HCT116 (cell line): Measurements from ENCODE around the gene FAXDC2. TPM values are rescaled to one million over a fixed set of nuclear protein-coding genes. Genes with fewer than 3 reads are reported as not detected.

ENCODE experiments used
- ATAC-seq: fragments of 200-7000 bp; cut with Tn5 transposase; 2 replicates; pipeline ENCODE4 v1.9.1; 2020; ENCODE audit warnings: mild to moderate bottlenecking, moderate library complexity
- BruUV-seq: library from RNA; stranded (reverse); fragments of 400-500 nt; replicated peaks from 2 replicates; lab custom pipeline; 2021; lab: Mats Ljungman, UMichigan
- CTCF ChIA-PET: fragments of 300-600 bp; sonication (Branson Sonifier 250); formaldehyde crosslinking; loops from one replicate; lab custom pipeline; 2021; ENCODE audit warnings: antibody characterized with exemption; lab: Charles Lee
- POLR2A ChIA-PET: fragments of 300-600, 350-600 bp; sonication (Branson Sonifier 250); formaldehyde crosslinking; loops from one replicate; lab custom pipeline; 2021; ENCODE audit warnings: antibody characterized with exemption; lab: Charles Lee
- RAD21 ChIA-PET, 2 experiments: fragments of 300-600 bp; sonication (Branson Sonifier 250); formaldehyde crosslinking; loops; one replicate each; lab custom pipeline; 2023; ENCODE audit warnings: low total read pairs in 2 of 2; ENCODE audit not compliant: uncharacterized antibody in 2 of 2, unreplicated experiment in 2 of 2, low non-redundant PET in 1 of 2; lab: Charles Lee
- DNase-seq: peaks from one replicate; pipeline ENCODE4 v3.0.0-alpha.2; 2010; ENCODE audit warnings: low read depth, low spot score
- H2AFZ ChIP-seq: fragments of 200-600 bp; shearing (Covaris generic), sonication (generic); 2 replicates; pipeline ENCODE4 v1.6.1; 2017; ENCODE audit warnings: low read depth, mixed run types, mixed read lengths, antibody characterized with exemption, low read length; ENCODE audit not compliant: poor library complexity, severe bottlenecking
- H3K27ac ChIP-seq: 2 replicates; pipeline ENCODE4 v1.5.1; 2012; ENCODE audit warnings: low read depth, low read length
- H3K27me3 ChIP-seq: fragments of 200-600 bp; sonication (generic); 2 replicates; pipeline ENCODE4 v1.6.1; 2016; ENCODE audit warnings: mixed run types, low read length, mixed read lengths; ENCODE audit not compliant: insufficient read depth
- H3K36me3 ChIP-seq, 2 experiments: fragments of 200-500 bp in 1 of 2; fragments of 200-600 bp in 1 of 2; sonication (Bioruptor generic) in 1 of 2; sonication (generic) in 1 of 2; 2 replicates each; pipeline versions ENCODE4 v1.5.1 to v1.6.1; 2014 to 2016; ENCODE audit warnings: low read length in 2 of 2, inconsistent platforms in 1 of 2, mixed read lengths in 1 of 2, mixed run types in 1 of 2; ENCODE audit not compliant: insufficient read depth in 2 of 2, control insufficient read depth in 1 of 2
- H3K4me1 ChIP-seq, 2 experiments: fragments of 200-600 bp in 1 of 2; sonication (generic) in 1 of 2; 2 replicates each; pipeline versions ENCODE4 v1.5.1 to v1.6.1; 2012 to 2017; ENCODE audit warnings: low read length in 2 of 2, inconsistent platforms in 1 of 2, mild to moderate bottlenecking in 1 of 2, mixed read lengths in 1 of 2, mixed run types in 1 of 2, moderate library complexity in 1 of 2; ENCODE audit not compliant: insufficient read depth in 2 of 2, control insufficient read depth in 1 of 2
- H3K4me2 ChIP-seq: fragments of 200-600 bp; sonication (generic); 2 replicates; pipeline ENCODE4 v1.6.1; 2017; ENCODE audit warnings: mixed run types, low read length, mixed read lengths
- H3K4me3 ChIP-seq, 2 experiments: fragments of 200-600 bp in 1 of 2; sonication (generic) in 1 of 2; replicated peaks in 1 of 2; 2 replicates each; pipeline ENCODE4 v1.5.1; 2011 to 2016; ENCODE audit warnings: low read length in 2 of 2, control low read depth in 1 of 2, low read depth in 1 of 2, mild to moderate bottlenecking in 1 of 2, mixed read lengths in 1 of 2, mixed run types in 1 of 2
- H3K79me2 ChIP-seq: fragments of 200-600 bp; sonication (generic); 2 replicates; pipeline ENCODE4 v1.6.1; 2017; ENCODE audit warnings: mild to moderate bottlenecking, mixed run types, low read length, moderate library complexity, mixed read lengths; ENCODE audit not compliant: insufficient read depth
- H3K9ac ChIP-seq: fragments of 200-600 bp; sonication (generic); 2 replicates; pipeline ENCODE4 v1.6.1; 2016; ENCODE audit warnings: low read length, mixed read lengths
- H3K9me2 ChIP-seq: fragments of 200-600 bp; sonication (generic), shearing (Covaris generic); 2 replicates; pipeline ENCODE4 v1.6.1; 2017; ENCODE audit warnings: mixed run types, mild to moderate bottlenecking, moderate library complexity; ENCODE audit not compliant: insufficient read depth
- H3K9me3 ChIP-seq, 2 experiments: fragments of 200-500 bp in 1 of 2; fragments of 200-600 bp in 1 of 2; sonication (Bioruptor generic) in 1 of 2; sonication (generic) in 1 of 2; 2 replicates each; pipeline ENCODE4 v1.6.1; 2014 to 2017; ENCODE audit warnings: low read length in 2 of 2, mixed read lengths in 2 of 2, inconsistent platforms in 1 of 2, low read depth in 1 of 2, mild to moderate bottlenecking in 1 of 2, mixed run types in 1 of 2, moderate library complexity in 1 of 2; ENCODE audit not compliant: control insufficient read depth in 1 of 2, insufficient read depth in 1 of 2
- H4K20me1 ChIP-seq: fragments of 200-600 bp; sonication (generic), shearing (Covaris generic); 2 replicates; pipeline ENCODE4 v1.6.1; 2017; ENCODE audit warnings: mixed run types, mild to moderate bottlenecking, moderate library complexity; ENCODE audit not compliant: insufficient read depth
- CBX3 ChIP-seq: IDR thresholded peaks from 2 replicates; pipeline ENCODE4 v1.6.1; 2012; ENCODE audit warnings: low read depth
- EZH2 ChIP-seq: fragments of 200-600 bp; sonication (generic); IDR thresholded peaks from 2 replicates; pipeline ENCODE4 v1.6.1; 2017; ENCODE audit warnings: antibody characterized with exemption, mixed run types
- FOSL1 ChIP-seq: IDR thresholded peaks from 2 replicates; pipeline ENCODE4 v1.6.1; 2012; ENCODE audit warnings: low read depth
- POLR2A ChIP-seq: IDR thresholded peaks from 2 replicates; pipeline ENCODE4 v1.7.0; 2011; ENCODE audit warnings: borderline replicate concordance; ENCODE audit not compliant: insufficient read depth, insufficient read length; ENCODE audit errors: extremely low read depth
- POLR2AphosphoS5 ChIP-seq: IDR thresholded peaks from 2 replicates; pipeline ENCODE4 v1.6.1; 2011; ENCODE audit warnings: mild to moderate bottlenecking, low read depth, low read length, moderate library complexity
- RAD21 ChIP-seq: IDR thresholded peaks from 2 replicates; pipeline ENCODE4 v1.6.1; 2012; ENCODE audit warnings: low read depth, mild to moderate bottlenecking
- TCF7L2 ChIP-seq: IDR thresholded peaks from 2 replicates; pipeline ENCODE4 v1.7.0; 2011; ENCODE audit warnings: borderline replicate concordance, inconsistent platforms; ENCODE audit not compliant: insufficient read depth, insufficient read length; ENCODE audit errors: extremely low read depth
- YY1 ChIP-seq: IDR thresholded peaks from 2 replicates; pipeline ENCODE4 v1.6.1; 2011; ENCODE audit warnings: low read length, low read depth, moderate library complexity, mild to moderate bottlenecking; ENCODE audit not compliant: insufficient replicate concordance; ENCODE audit errors: extremely low read depth
- intact Hi-C: fragments of 100-400 bp; cut with micrococcal nuclease; formaldehyde crosslinking; loops from 2 replicates; pipeline ENCODE4 v1.10.0; 2022
- total RNA-seq: library from RNA; stranded (reverse); gene quantifications from one replicate; pipeline ENCODE4 v1.2.1, GENCODE V29; 2021; ENCODE audit not compliant: unreplicated experiment
- TF ChIP-seq, protein P1 (sequence below): IDR thresholded peaks from 2 replicates; pipeline ENCODE4 v1.6.1; 2012; ENCODE audit warnings: low read depth
- TF ChIP-seq, protein P2 (sequence below): IDR thresholded peaks from 2 replicates; pipeline ENCODE4 v1.6.1; 2011; ENCODE audit warnings: mild to moderate bottlenecking, low read length, moderate library complexity; ENCODE audit not compliant: insufficient replicate concordance; ENCODE audit errors: extremely low read depth
- TF ChIP-seq, protein P3 (sequence below): IDR thresholded peaks from 2 replicates; pipeline ENCODE4 v1.6.1; 2012

FAXDC2 gene
- total RNA-seq, 1 experiment from 2014 or later: 0.22 TPM

DNA sequence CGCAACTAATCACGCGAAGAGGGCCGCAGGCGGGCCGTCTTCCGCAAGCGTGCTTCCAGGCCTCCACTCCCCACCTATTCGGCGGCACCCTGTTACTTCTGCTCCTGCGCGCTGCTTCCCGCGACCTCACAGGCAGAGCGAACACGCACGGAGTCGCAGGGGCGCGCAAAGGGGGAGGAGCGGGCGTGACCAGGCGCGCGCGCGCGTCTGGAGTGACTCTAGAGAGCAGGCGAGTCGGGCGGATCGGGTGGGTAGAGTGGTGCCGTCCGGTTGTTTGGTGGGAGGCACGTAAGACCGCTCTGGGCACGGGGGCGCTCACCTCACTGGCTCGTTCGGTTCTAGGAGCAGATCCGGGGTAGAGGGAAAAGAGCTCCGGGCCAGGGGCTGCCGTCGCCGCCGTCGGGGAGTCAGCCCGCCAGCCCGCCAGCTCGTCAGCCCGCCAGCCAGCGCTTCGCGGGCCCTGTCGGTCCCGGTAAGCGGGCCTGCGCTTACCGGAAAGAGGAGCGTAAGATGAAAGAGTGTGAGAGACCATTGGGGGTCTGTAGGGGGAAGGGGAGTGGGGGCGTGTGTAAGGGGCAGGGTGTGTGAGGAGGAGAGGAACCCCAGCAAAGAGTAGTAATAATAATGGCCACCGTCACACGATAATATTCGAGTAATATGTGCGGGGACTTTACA, 8.0 kb upstream of the FAXDC2 start, which contains the start of gene CNOT8:
CNOT8 (plus strand) TSS at position 331 of the 675 bp plus-strand sequence. CDS start 4,652 bp downstream, outside the sequence.
- Histone ChIP-seq H3K4me1 (peaks cover 17 to 22% of the 10 kb centered on the region in 2 experiments), H3K4me2 (peak within 1 kb of the TSS; percentile 80), H3K27ac (peak within 1 kb of the TSS; percentile 94), H3K9ac (peak within 1 kb of the TSS; percentile 82), H3K27me3 (no peaks in the 10 kb centered on the region), H3K36me3 (peaks cover 0 to 2% of the 10 kb centered on the region in 2 experiments; a peak in 1 of 4 replicates), H3K9me2 (no peaks in the 10 kb centered on the region), H3K9me3 (no peaks in the 10 kb centered on the region), H3K4me3 (peak within 1 kb of the TSS; percentile 76 to 95), H3K79me2 (peaks cover 51% of the 10 kb centered on the region), H2AFZ (no peak within 1 kb of the TSS), H4K20me1 (no peaks in the 10 kb centered on the region)
- CTCF ChIA-PET: no interaction called here
- DNase-seq (peak; percentile 94), ATAC-seq (peak; percentile 85)
- TF ChIP-seq, protein P1, sequence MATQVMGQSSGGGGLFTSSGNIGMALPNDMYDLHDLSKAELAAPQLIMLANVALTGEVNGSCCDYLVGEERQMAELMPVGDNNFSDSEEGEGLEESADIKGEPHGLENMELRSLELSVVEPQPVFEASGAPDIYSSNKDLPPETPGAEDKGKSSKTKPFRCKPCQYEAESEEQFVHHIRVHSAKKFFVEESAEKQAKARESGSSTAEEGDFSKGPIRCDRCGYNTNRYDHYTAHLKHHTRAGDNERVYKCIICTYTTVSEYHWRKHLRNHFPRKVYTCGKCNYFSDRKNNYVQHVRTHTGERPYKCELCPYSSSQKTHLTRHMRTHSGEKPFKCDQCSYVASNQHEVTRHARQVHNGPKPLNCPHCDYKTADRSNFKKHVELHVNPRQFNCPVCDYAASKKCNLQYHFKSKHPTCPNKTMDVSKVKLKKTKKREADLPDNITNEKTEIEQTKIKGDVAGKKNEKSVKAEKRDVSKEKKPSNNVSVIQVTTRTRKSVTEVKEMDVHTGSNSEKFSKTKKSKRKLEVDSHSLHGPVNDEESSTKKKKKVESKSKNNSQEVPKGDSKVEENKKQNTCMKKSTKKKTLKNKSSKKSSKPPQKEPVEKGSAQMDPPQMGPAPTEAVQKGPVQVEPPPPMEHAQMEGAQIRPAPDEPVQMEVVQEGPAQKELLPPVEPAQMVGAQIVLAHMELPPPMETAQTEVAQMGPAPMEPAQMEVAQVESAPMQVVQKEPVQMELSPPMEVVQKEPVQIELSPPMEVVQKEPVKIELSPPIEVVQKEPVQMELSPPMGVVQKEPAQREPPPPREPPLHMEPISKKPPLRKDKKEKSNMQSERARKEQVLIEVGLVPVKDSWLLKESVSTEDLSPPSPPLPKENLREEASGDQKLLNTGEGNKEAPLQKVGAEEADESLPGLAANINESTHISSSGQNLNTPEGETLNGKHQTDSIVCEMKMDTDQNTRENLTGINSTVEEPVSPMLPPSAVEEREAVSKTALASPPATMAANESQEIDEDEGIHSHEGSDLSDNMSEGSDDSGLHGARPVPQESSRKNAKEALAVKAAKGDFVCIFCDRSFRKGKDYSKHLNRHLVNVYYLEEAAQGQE: no peak
- TF ChIP-seq, protein P2, sequence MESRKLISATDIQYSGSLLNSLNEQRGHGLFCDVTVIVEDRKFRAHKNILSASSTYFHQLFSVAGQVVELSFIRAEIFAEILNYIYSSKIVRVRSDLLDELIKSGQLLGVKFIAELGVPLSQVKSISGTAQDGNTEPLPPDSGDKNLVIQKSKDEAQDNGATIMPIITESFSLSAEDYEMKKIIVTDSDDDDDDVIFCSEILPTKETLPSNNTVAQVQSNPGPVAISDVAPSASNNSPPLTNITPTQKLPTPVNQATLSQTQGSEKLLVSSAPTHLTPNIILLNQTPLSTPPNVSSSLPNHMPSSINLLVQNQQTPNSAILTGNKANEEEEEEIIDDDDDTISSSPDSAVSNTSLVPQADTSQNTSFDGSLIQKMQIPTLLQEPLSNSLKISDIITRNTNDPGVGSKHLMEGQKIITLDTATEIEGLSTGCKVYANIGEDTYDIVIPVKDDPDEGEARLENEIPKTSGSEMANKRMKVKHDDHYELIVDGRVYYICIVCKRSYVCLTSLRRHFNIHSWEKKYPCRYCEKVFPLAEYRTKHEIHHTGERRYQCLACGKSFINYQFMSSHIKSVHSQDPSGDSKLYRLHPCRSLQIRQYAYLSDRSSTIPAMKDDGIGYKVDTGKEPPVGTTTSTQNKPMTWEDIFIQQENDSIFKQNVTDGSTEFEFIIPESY: peak; percentile 67
- no peak for TF ChIP-seq EZH2
- TF ChIP-seq RAD21: no peak
- TF ChIP-seq POLR2AphosphoS5: peak; percentile 93
- TF ChIP-seq CBX3: no peak
- TF ChIP-seq YY1: peak; percentile 82
- TF ChIP-seq TCF7L2: peak; percentile 32
- TF ChIP-seq, protein P3, sequence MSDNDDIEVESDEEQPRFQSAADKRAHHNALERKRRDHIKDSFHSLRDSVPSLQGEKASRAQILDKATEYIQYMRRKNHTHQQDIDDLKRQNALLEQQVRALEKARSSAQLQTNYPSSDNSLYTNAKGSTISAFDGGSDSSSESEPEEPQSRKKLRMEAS: no peak
- peak; percentile 86 for TF ChIP-seq POLR2A
- TF ChIP-seq FOSL1: no peak
- POLR2A ChIA-PET: interaction anchor here (0.7 to 2.1 kb wide), 4 partner anchors 29 to 145 kb away, joined by 3 to 7 read pairs (median 5); no protein-coding TSS in a partner anchor
- no TSS peak for BruUV-seq
- intact Hi-C loops: loop anchor here (2.0 to 10.0 kb wide), 3 partner anchors 79 to 174 kb away; partner anchors contain the start of genes GEMIN5 and LARP1
- RAD21 ChIA-PET: no interaction called here
